Neural cell (in vitro differentiated cells): Measurements from ENCODE around the gene SIGLEC9. TPM values are rescaled to one million over a fixed set of nuclear protein-coding genes. Genes with fewer than 3 reads are reported as not detected.

Experiments used
- H2AFZ ChIP-seq: fragments of 200-600, 300-800 bp; sonication (generic), shearing (Covaris generic); 2 replicates; pipeline ENCODE4 v1.6.0; 2014; ENCODE audit warnings: low read depth, mild to moderate bottlenecking, antibody characterized with exemption, low read length, moderate library complexity
- H3F3A ChIP-seq: fragments of 200-600 bp; shearing (Covaris generic); 2 replicates; pipeline ENCODE4 v1.6.1; 2016; ENCODE audit warnings: mild to moderate bottlenecking, moderate library complexity, mixed read lengths, antibody characterized with exemption, low read length; ENCODE audit not compliant: insufficient read depth, poor library complexity, severe bottlenecking
- H3K27ac ChIP-seq: fragments of 200-600, 300-800 bp; sonication (generic), shearing (Covaris generic); 2 replicates; pipeline ENCODE4 v1.5.1; 2014; ENCODE audit warnings: mild to moderate bottlenecking, low read length, moderate library complexity
- H3K27me3 ChIP-seq: fragments of 300-800, 200-600 bp; sonication (generic), shearing (Covaris generic); 2 replicates; pipeline ENCODE4 v1.6.0; 2014; ENCODE audit warnings: mild to moderate bottlenecking, low read depth, low read length, moderate library complexity; ENCODE audit not compliant: insufficient read depth
- H3K36me3 ChIP-seq: fragments of 300-800, 200-600 bp; sonication (generic), shearing (Covaris generic); 2 replicates; pipeline ENCODE4 v1.5.1; 2014; ENCODE audit warnings: mild to moderate bottlenecking, antibody characterized with exemption, low read length, moderate library complexity; ENCODE audit not compliant: insufficient read depth
- H3K4me2 ChIP-seq: fragments of 300-800, 200-600 bp; sonication (generic), shearing (Covaris generic); 2 replicates; pipeline ENCODE4 v1.6.0; 2014; ENCODE audit warnings: mild to moderate bottlenecking, low read length
- H3K4me3 ChIP-seq: fragments of 300-800, 200-600 bp; sonication (generic), shearing (Covaris generic); 2 replicates; pipeline ENCODE4 v1.5.1; 2014; ENCODE audit warnings: mild to moderate bottlenecking, low read length, moderate library complexity
- H3K79me2 ChIP-seq: fragments of 200-600 bp; shearing (Covaris generic); replicated peaks from 2 replicates; pipeline ENCODE4 v1.6.0; 2014; ENCODE audit warnings: mild to moderate bottlenecking, low read length, moderate library complexity; ENCODE audit not compliant: insufficient read depth
- H3K9ac ChIP-seq: fragments of 300-800, 200-600 bp; sonication (generic), shearing (Covaris generic); 2 replicates; pipeline ENCODE4 v1.6.1; 2016; ENCODE audit warnings: mild to moderate bottlenecking, low read length, mixed read lengths
- H3K9me2 ChIP-seq: fragments of 200-600 bp; shearing (Covaris generic); 2 replicates; pipeline ENCODE4 v1.6.1; 2016; ENCODE audit warnings: mild to moderate bottlenecking, low read length, mixed read lengths; ENCODE audit not compliant: insufficient read depth
- H3K9me3 ChIP-seq: fragments of 200-600, 300-800 bp; sonication (generic), shearing (Covaris generic); 2 replicates; pipeline ENCODE4 v1.6.1; 2016; ENCODE audit warnings: mild to moderate bottlenecking, mixed run types, low read length, moderate library complexity, mixed read lengths
- H4K20me1 ChIP-seq: fragments of 200-600 bp; shearing (Covaris generic); 2 replicates; pipeline ENCODE4 v1.6.1; 2016; ENCODE audit warnings: mild to moderate bottlenecking, mixed run types; ENCODE audit not compliant: insufficient read depth
- CTCF ChIP-seq: fragments of 450-650 bp; IDR thresholded peaks from 2 replicates; pipeline ENCODE4 v1.5.1; 2014; ENCODE audit warnings: antibody characterized with exemption, mild to moderate bottlenecking, moderate library complexity; ENCODE audit not compliant: poor library complexity, severe bottlenecking
- EP300 ChIP-seq: fragments of 450-650 bp; conservative IDR thresholded peaks from 2 replicates; pipeline ENCODE4 v1.6.1; 2014; ENCODE audit warnings: antibody characterized with exemption, mild to moderate bottlenecking, moderate library complexity; ENCODE audit not compliant: poor library complexity, severe bottlenecking
- EZH2 ChIP-seq: fragments of 200-600, 300-800 bp; shearing (Covaris generic), sonication (generic); IDR thresholded peaks from 2 replicates; pipeline ENCODE4 v1.6.1; 2014; ENCODE audit warnings: antibody characterized with exemption, low read length, borderline replicate concordance, mild to moderate bottlenecking; ENCODE audit not compliant: insufficient read depth, poor library complexity, severe bottlenecking
- MXI1 ChIP-seq: fragments of 450-650 bp; conservative IDR thresholded peaks from 2 replicates; pipeline ENCODE4 v1.6.1; 2014; ENCODE audit warnings: antibody characterized with exemption, mild to moderate bottlenecking; ENCODE audit not compliant: poor library complexity, severe bottlenecking
- POLR2AphosphoS5 ChIP-seq: IDR thresholded peaks from 2 replicates; pipeline ENCODE4 v1.6.1; 2012
- RAD21 ChIP-seq: fragments of 450-650 bp; conservative IDR thresholded peaks from 2 replicates; pipeline ENCODE4 v1.6.1; 2014; ENCODE audit warnings: antibody characterized with exemption, mild to moderate bottlenecking, moderate library complexity
- REST ChIP-seq: IDR thresholded peaks from 2 replicates; pipeline ENCODE4 v1.6.1; 2012; ENCODE audit warnings: borderline replicate concordance
- SMC3 ChIP-seq: fragments of 450-650 bp; conservative IDR thresholded peaks from 2 replicates; pipeline ENCODE4 v1.6.1; 2014; ENCODE audit warnings: antibody characterized with exemption, mild to moderate bottlenecking, moderate library complexity; ENCODE audit not compliant: poor library complexity
- TAF1 ChIP-seq: IDR thresholded peaks from 2 replicates; pipeline ENCODE4 v1.6.1; 2012; ENCODE audit warnings: low read depth
- polyA plus RNA-seq: library from polyadenylated mRNA; depleted of rRNA; stranded (reverse); fragments of >200 nt; gene quantifications from 2 replicates; pipeline ENCODE4 v1.2.3, GENCODE V29; 2014

SIGLEC9 gene
- polyA plus RNA-seq, 1 donor from 2014 or later, result not detected

GRCh38 chr19:51144482-51145045, 19.9 kb downstream of the SIGLEC9 start:
- no peaks in the 10 kb centered on the region for H3K36me3 ChIP-seq
- H3K27me3 ChIP-seq, result no peaks in the 10 kb centered on the region
- H3K27ac ChIP-seq, result no peak overlapping the region
- TF ChIP-seq RAD21 (no peak), MXI1 (no peak), EP300 (no peak), TAF1 (no peak), REST (no peak)
- no peaks in the 10 kb centered on the region for H3K79me2 ChIP-seq
- no peak overlapping the region for H3K9ac ChIP-seq
- H4K20me1 ChIP-seq, result no peaks in the 10 kb centered on the region
- no peaks in the 10 kb centered on the region for H3F3A ChIP-seq
- no peaks in the 10 kb centered on the region for H3K9me3 ChIP-seq
- H3K9me2 ChIP-seq, result no peaks in the 10 kb centered on the region
- H3K4me2 ChIP-seq, result no peak overlapping the region
- H3K4me3 ChIP-seq, result no peak overlapping the region
- no peak overlapping the region for H2AFZ ChIP-seq

- H3K4me3 ChIP-seq, result no peak overlapping the region
- H3K36me3 ChIP-seq, result no peaks in the 10 kb centered on the region
- no peaks in the 10 kb centered on the region for H3K79me2 ChIP-seq
- H3K9me2 ChIP-seq, result no peaks in the 10 kb centered on the region
- H4K20me1 ChIP-seq, result no peaks in the 10 kb centered on the region
- no peak overlapping the region for H3K27ac ChIP-seq
- H2AFZ ChIP-seq, result no peak overlapping the region
- no peak overlapping the region for H3K9ac ChIP-seq
- no peaks in the 10 kb centered on the region for H3K27me3 ChIP-seq
- no peaks in the 10 kb centered on the region for H3F3A ChIP-seq
- no peak overlapping the region for H3K4me2 ChIP-seq
- no peak for TF ChIP-seq CTCF
- no peak for TF ChIP-seq MXI1
- no peak for TF ChIP-seq REST
- no peak for TF ChIP-seq EP300
- no peak for TF ChIP-seq RAD21
- no peak for TF ChIP-seq EZH2
- TF ChIP-seq POLR2AphosphoS5, result no peak
- no peak for TF ChIP-seq SMC3
- no peak for TF ChIP-seq TAF1
- H3K9me3 ChIP-seq, result no peaks in the 10 kb centered on the region
These were observed 21.3 kb downstream of the SIGLEC9 start for GRCh38 chr19:51145916-51146493.
